Left kidney (tissue), 2 donors: ENCODE results near the gene RTN4. TPM values are rescaled to one million over a fixed set of nuclear protein-coding genes. Genes with fewer than 3 reads are reported as not detected.

Experiments used
- DNase-seq: peaks from one replicate; pipeline ENCODE4 v3.0.0-alpha.2; 2013
- polyA plus RNA-seq: library from polyadenylated mRNA; unstranded; fragments of 120-200 nt; gene quantifications from one replicate; pipeline ENCODE4 v1.2.1, GENCODE V29; 2013; ENCODE audit not compliant: insufficient read length

Gene RTN4
- polyA plus RNA-seq, 1 donor: 374 TPM

DNA sequence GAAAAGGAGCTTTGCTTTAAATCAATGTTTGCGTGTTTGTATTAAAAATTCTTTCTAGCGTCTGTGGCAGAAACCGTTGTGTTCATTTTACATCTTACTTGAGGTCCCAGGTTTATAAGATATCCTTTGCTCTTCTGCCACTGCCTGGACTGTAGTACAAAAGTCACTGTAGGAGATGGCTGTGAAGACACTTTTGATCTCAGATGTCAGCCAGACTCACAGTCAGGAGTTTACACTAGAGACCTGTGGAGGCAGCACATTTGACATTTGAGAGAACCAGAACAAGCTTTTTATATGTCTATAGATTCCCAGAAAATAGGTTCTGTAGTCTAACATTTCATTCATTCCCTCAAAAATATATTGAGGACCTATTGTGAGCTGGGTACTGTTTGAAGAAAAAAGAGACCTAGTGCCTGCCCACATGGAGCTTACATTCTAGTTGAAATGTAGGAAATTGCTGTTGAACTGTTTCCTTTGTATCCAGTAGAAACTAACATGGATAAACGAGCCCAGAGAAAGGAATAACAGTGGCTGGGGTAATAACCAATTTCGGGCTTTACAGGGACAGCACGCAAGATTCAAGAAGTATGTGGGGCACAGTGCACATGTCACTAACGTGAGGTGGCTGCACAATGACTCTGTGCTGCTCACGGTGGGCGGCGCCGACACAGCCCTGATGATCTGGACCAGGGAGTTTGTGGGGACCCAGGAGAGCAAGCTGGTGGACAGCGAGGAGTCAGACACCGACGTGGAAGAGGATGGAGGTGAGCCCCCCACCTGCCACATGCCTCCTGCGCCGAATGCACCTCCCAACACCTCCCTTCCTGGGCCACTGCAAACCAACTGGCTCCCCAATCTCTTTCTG lies 122.3 kb downstream of the RTN4 start:
- DNase-seq: no peak

DNA sequence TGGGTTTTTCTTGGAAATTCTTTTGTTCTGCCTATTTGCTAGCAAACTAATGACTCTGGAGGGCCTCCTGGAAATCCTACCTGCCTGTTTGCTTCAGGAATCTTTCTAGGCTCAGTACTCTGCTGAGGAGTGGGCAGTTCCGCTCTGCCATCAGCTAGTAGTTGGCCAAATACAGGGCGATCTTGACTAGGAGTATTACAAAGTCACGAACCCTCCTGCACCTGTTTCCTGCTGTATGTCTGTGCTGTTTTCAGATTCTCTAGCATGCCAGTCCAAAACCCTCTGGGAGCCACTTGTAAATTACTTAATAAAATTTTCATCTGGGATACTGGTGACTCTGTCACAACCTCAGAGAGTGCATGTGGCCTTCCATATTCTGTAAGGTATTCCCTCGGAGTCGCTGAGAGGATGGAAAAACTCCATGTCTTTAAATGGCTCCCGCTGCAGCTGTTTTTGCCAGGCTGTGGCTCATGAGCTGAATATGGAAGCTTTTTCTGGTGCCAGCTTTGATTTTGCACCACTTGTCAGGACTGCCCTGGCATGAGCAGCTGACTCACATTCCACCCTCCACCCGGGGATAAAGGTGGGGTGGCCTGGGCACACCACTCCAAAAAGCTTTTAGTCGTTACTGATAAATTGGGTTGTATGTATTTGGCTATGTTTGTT lies 123.0 kb downstream of the RTN4 start:
- DNase-seq: no peak

DNA sequence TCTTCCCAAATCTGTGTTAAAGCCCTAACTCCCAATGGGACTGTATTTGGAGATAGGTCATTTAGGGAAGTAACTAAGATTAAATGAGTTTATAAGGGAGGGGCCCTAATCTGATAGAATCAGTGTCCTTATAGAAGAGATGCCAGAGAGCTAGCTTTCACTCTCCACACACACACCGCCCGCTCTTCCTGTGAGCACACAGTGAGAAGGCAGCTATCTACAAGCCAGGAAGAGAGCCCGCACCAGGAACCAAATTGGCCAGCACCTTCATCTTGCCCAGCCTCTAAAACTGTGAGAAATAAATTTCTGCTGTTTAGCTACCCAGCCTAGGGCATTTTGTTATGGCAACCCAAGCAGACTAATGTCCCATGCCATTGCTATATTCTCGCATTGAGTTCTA lies 125.2 kb downstream of the RTN4 start:
- no peak for DNase-seq

DNA sequence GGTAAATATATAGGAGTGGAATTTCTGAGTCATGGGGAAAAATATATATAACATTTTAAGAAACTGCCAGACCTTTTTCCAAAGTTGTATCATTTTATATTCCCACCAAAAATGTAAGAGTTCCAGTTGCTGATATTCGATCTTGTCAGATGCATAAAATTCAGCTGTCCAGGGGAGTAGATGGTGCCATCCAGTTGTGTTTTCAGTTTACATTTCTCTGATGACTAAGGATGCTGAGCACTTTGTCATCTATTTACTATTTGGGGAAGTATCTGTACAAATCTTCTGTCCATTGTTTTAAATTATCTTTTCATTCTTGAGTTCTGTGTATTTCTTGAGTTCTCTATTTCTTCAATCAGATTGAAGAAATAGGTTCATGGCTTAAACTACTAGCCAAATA lies 126.1 kb downstream of the RTN4 start:
- DNase-seq: no peak

Other genes starting within 250 kb of the RTN4 start
- gene CLHC1, start 181.8 kb upstream of the RTN4 start, polyA plus RNA-seq: 36.7 TPM
- 1,779 TPM for gene RPS27A, start 182.2 kb upstream of the RTN4 start, polyA plus RNA-seq
- 51.7 TPM for gene MTIF2, start 218.8 kb upstream of the RTN4 start, polyA plus RNA-seq